Small intestine (tissue), 7 donors: ENCODE measurements around the gene LEKR1. TPM values are rescaled to one million over a fixed set of nuclear protein-coding genes. Genes with fewer than 3 reads are reported as not detected.
A peak's percentile ranks its signal among the peaks of the same experiment; 100 is the strongest.

Source experiments
- DNase-seq, 2 donors: peaks; one replicate each; pipeline versions ENCODE4 v3.0.0 to v3.0.0-alpha.2; 2013
- FAIRE-seq: peaks from 2 replicates; lab custom pipeline; 2012; peaks lifted over from hg19 to GRCh38; lab: Jason Lieb, UNC
- H3K27ac ChIP-seq, 3 donors: one replicate each; pipeline ENCODE4 v1.5.1; 2013; ENCODE audit warnings: low read length in 2 of 3, mild to moderate bottlenecking in 2 of 3, control low read depth in 1 of 3, inconsistent platforms in 1 of 3, low read depth in 1 of 3, moderate library complexity in 1 of 3
- H3K27me3 ChIP-seq, 3 donors: one replicate each; pipeline ENCODE4 v1.6.1; 2013; ENCODE audit warnings: low read length in 3 of 3, inconsistent platforms in 1 of 3; ENCODE audit not compliant: control insufficient read depth in 3 of 3, insufficient read depth in 3 of 3
- H3K36me3 ChIP-seq, 3 donors: one replicate each; pipeline ENCODE4 v1.6.1; 2013; ENCODE audit warnings: low read length in 3 of 3, inconsistent platforms in 1 of 3, low read depth in 1 of 3, mild to moderate bottlenecking in 1 of 3, moderate library complexity in 1 of 3; ENCODE audit not compliant: control insufficient read depth in 3 of 3, insufficient read depth in 2 of 3
- H3K4me1 ChIP-seq, 3 donors: one replicate each; pipeline ENCODE4 v1.6.1; 2013; ENCODE audit warnings: low read length in 2 of 3, inconsistent platforms in 1 of 3, low read depth in 1 of 3, mild to moderate bottlenecking in 1 of 3, moderate library complexity in 1 of 3; ENCODE audit not compliant: control insufficient read depth in 3 of 3, insufficient read depth in 2 of 3
- H3K4me3 ChIP-seq, 3 donors: one replicate each; pipeline ENCODE4 v1.5.1; 2013; ENCODE audit warnings: low read length in 3 of 3, control low read depth in 1 of 3, inconsistent platforms in 1 of 3, low read depth in 1 of 3, mild to moderate bottlenecking in 1 of 3, moderate library complexity in 1 of 3
- H3K9me3 ChIP-seq, 2 donors: one replicate each; pipeline ENCODE4 v1.6.1; 2013; ENCODE audit warnings: low read depth in 1 of 2, low read length in 1 of 2; ENCODE audit not compliant: control insufficient read depth in 2 of 2, insufficient read depth in 1 of 2
- WGBS, 3 donors: extraction: QIAGEN DNeasy Blood & Tissue Kit; methylation state at CpG; one replicate each; pipeline ENCODE4 v1.1.7; 2013; 5-methylcytosine and 5-hydroxymethylcytosine counted together
- polyA plus RNA-seq, 4 donors: library from polyadenylated mRNA; stranded (reverse) in 3 of 4; unstranded in 1 of 4; fragments of 200-250 nt in 3 of 4; fragments of 120-200 nt in 1 of 4; gene quantifications; one replicate each; pipeline versions ENCODE4 v1.2.1 to v1.2.3, GENCODE V29; 2013
- donor health status: healthy with polysubstance abuse.
- donor health status: control.
- donor health status: control.
- donor health status: Bipolar disorder and iron deficiency.
- donor health status: healthy.

LEKR1 gene
- polyA plus RNA-seq, 4 donors: 0.63 to 2.5 TPM; not detected in 2

GRCh38 chr3:156834962-156835535 lies 8.9 kb downstream of the LEKR1 start:
- 92 to 99% (median 96%) methylated on average over 5 of the region's 5 CpGs for WGBS, 3 donors

GRCh38 chr3:156836701-156837100 lies 10.5 kb downstream of the LEKR1 start:
- H3K27me3 ChIP-seq: no peaks in the 10 kb centered on the region
- H3K4me1 ChIP-seq: peaks cover 0 to 3% (median 0%) of the 10 kb centered on the region in 3 donors
- no peak overlapping the region for H3K27ac ChIP-seq
- FAIRE-seq (no peak), DNase-seq (no peak)
- H3K36me3 ChIP-seq: no peaks in the 10 kb centered on the region
- no peak overlapping the region for H3K4me3 ChIP-seq
- no peaks in the 10 kb centered on the region for H3K9me3 ChIP-seq

More at GRCh38 chr3:156834962-156835535, 8.9 kb downstream of the LEKR1 start:
- FAIRE-seq (no peak), DNase-seq (no peak)
- Histone ChIP-seq H3K4me3 (no peak overlapping the region), H3K27me3 (no peaks in the 10 kb centered on the region), H3K4me1 (peaks cover 0 to 3% (median 0%) of the 10 kb centered on the region in 3 donors), H3K36me3 (no peaks in the 10 kb centered on the region), H3K27ac (no peak overlapping the region), H3K9me3 (no peaks in the 10 kb centered on the region)

DNA sequence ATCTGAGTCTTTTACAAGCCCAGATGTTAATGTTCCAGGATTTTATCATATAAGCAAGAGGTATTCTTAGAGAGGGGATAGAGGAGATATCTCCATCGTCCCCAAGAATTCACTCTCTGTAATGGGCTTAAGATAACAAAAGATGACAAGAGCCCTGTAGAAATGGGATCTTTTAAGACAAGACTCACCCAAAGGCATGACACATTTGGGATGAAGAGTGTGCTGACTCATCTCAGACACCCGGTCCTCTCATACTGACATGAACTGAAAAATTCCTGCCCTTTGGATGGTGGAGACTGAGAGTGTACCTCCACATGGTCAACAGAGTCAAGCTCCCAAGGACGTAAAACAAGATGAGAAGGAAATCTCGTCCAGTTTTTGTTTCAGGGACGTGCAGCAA lies 11.0 kb downstream of the LEKR1 start:
- FAIRE-seq: no peak
- DNase-seq: no peak
- Histone ChIP-seq H3K9me3 (no peaks in the 10 kb centered on the region), H3K4me1 (peaks cover 0 to 3% (median 0%) of the 10 kb centered on the region in 3 donors), H3K27me3 (no peaks in the 10 kb centered on the region), H3K4me3 (no peak overlapping the region), H3K27ac (no peak overlapping the region), H3K36me3 (no peaks in the 10 kb centered on the region)
- 69 to 72% (median 72%) methylated on average over 5 of the region's 5 CpGs for WGBS, 3 donors

- Histone ChIP-seq H3K36me3 (no peaks in the 10 kb centered on the region), H3K4me3 (no peak overlapping the region), H3K27me3 (no peaks in the 10 kb centered on the region), H3K9me3 (no peaks in the 10 kb centered on the region), H3K27ac (no peak overlapping the region), H3K4me1 (peaks cover 0 to 3% (median 0%) of the 10 kb centered on the region in 3 donors)
- 70 to 88% (median 85%) methylated on average over 3 of the region's 3 CpGs for WGBS, 3 donors
- FAIRE-seq: no peak
- DNase-seq: peak in 1 of 2 donors; percentile 40
These were observed 11.9 kb downstream of the LEKR1 start for GRCh38 chr3:156838035-156838434.

DNA sequence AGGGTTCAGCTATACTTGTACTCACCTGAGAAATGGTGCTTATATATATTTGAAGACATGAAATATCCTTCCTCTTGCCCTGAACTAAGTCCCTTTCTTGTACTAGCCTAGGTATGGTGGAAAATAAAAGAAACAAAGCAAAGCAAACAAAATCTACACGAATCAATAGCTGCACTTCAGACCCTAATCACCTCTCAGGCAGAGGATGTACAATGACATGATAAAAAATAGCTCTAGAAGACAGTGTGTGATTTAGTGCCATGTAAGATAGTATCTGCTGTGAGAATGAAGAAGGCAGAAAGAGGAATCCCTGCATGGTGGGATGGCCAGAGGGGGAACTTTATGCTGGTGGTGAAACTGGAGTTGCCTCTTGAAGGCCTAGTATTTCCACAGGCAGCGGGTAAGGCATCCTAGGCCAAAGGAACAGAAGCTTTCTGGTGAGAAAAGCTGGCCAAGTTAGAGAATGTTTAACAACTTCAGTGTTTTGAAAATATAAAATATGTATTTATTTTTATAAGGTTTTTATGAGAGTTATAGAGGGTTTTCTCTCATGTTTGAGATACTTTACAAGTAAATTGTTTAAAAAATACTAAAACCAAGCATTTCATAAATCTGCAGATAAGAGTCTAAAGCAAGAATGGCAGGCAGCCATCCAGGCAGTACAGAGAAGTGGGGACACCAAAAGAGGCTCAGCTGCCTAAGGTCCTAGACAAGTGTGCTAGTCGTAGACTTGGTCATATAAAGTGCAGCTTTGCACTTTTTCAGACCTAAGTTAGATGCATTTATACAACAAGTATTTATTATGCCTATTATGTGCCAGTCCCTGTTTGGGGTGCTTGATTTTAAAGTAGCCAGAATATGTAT lies 14.9 kb downstream of the LEKR1 start:
- Histone ChIP-seq H3K4me1 (peaks cover 0 to 3% (median 0%) of the 10 kb centered on the region in 3 donors), H3K27me3 (no peaks in the 10 kb centered on the region), H3K36me3 (no peaks in the 10 kb centered on the region), H3K4me3 (no peak overlapping the region), H3K9me3 (no peaks in the 10 kb centered on the region), H3K27ac (no peak overlapping the region)
- FAIRE-seq: no peak
- 67 to 70% (median 69%) methylated on average over 3 of the region's 3 CpGs for WGBS, 3 donors
- DNase-seq: no peak

- no peak overlapping the region for H3K4me3 ChIP-seq
- 84 to 94% (median 93%) methylated on average over 2 of the region's 2 CpGs for WGBS, 3 donors
- H3K4me1 ChIP-seq: peaks cover 0 to 3% (median 0%) of the 10 kb centered on the region in 3 donors
- DNase-seq (no peak), FAIRE-seq (no peak)
- no peaks in the 10 kb centered on the region for H3K36me3 ChIP-seq
- H3K9me3 ChIP-seq: no peaks in the 10 kb centered on the region
- H3K27me3 ChIP-seq: no peaks in the 10 kb centered on the region
- H3K27ac ChIP-seq: no peak overlapping the region
These were observed 17.1 kb downstream of the LEKR1 start for GRCh38 chr3:156843071-156843808.

DNA sequence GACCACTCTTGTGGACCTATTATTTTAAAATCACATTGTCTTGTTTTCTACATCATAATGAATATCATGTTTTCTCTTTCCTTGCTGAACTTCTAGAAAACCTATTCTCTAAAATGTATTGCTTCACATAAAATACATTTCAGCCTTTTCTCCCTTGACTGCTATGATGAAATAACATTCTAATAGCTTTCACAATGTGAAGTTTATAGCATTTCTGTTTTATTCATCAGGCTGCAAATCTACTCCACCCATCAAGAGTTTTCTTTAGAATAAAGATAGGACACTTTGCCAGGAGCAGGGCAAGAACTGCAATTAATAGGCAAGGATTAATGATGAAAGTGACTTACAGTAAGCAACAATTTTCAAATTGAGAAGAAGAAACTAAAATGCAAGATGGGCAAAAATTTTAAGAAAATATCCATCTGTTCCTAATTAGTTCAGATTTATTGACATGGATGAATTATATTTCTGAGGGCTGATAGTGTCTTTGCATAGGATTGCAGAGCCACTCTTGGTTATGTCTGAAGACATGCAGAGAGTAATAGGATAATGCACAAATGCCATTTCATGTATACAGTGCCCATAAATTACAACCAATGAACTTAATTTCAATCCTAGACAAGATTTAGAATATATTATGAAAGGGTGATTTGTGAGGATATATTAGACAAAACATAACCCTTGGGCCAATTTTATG lies 21.7 kb downstream of the LEKR1 start:
- DNase-seq: no peak
- Histone ChIP-seq H3K27ac (no peak overlapping the region), H3K27me3 (no peaks in the 10 kb centered on the region), H3K9me3 (no peaks in the 10 kb centered on the region), H3K4me3 (no peak overlapping the region), H3K36me3 (no peaks in the 10 kb centered on the region), H3K4me1 (no peaks in the 10 kb centered on the region)
- FAIRE-seq: no peak

DNA sequence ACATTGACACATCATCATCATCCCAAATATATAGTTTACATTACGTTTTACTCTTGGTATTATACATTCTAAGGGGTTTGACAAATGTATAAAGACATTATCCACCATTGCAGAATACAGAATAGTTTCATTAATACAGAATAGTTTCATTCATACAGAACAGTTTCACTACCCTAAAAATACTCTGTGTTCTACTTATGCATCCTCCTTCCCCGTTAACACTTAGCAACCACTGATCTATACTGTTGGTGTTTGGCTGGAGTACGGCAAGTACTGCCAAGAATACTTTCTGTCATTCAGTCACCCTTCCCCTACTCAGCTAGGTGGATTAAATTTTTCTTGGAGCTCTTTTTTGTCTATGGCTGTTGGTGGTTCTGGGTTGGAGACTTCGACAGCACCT lies 33.4 kb downstream of the LEKR1 start:
- H3K4me3 ChIP-seq: no peak overlapping the region
- H3K9me3 ChIP-seq: no peaks in the 10 kb centered on the region
- no peak for FAIRE-seq
- WGBS, 3 donors: 69 to 79% (median 73%) methylated on average over 4 of the region's 4 CpGs
- H3K36me3 ChIP-seq: no peaks in the 10 kb centered on the region
- H3K27ac ChIP-seq: no peak overlapping the region
- DNase-seq: no peak
- peaks cover 0 to 3% (median 0%) of the 10 kb centered on the region in 3 donors for H3K4me1 ChIP-seq
- H3K27me3 ChIP-seq: no peaks in the 10 kb centered on the region
